ENCODE results near the gene B4GALT5. TPM values are rescaled to one million over a fixed set of nuclear protein-coding genes. Genes with fewer than 3 reads are reported as not detected.
A peak's percentile ranks its signal among the peaks of the same experiment; 100 is the strongest.

B4GALT5 gene
- total and polyA plus RNA-seq, 2 donors (not counting 1 experiment from before 2014, with no cell fraction given) = 21.0 to 28.0 TPM

GRCh38 chr20:49599746-49600113 is 113.9 kb downstream of the B4GALT5 start:
- Histone ChIP-seq H3K36me3 (ENCODE audit: control insufficient read depth, insufficient read depth, low read length) (no peaks in the 10 kb centered on the region), H3K27ac (ENCODE audit: insufficient read depth, low read length) (no peak overlapping the region), H3K4me2 (ENCODE audit: extremely low read depth, insufficient read depth, low read length) (no peak overlapping the region), H3K4me1 (ENCODE audit: control insufficient read depth, extremely low read depth, insufficient read depth, low read length) (peaks cover 5% of the 10 kb centered on the region), H3K27me3 (ENCODE audit: control insufficient read depth, insufficient read depth, low read length) (no peaks in the 10 kb centered on the region), H3K4me3 (replicated peaks in 1 of 4; ENCODE audit: control extremely low read depth in 1 of 4, insufficient read depth in 1 of 4, low read depth in 3 of 4, low read length in 4 of 4) (no peak overlapping the region), H2AFZ (ENCODE audit: low read length) (no peak overlapping the region), H3K9me3 (ENCODE audit: control insufficient read depth, insufficient read depth, low read depth, low read length) (no peaks in the 10 kb centered on the region), H3K79me2 (ENCODE audit: control insufficient read depth, insufficient read depth, low read length) (no peaks in the 10 kb centered on the region), H3K9ac (ENCODE audit: insufficient read depth, low read length) (no peak overlapping the region), H4K20me1 (ENCODE audit: control insufficient read depth, extremely low read depth, insufficient read depth, low read length) (no peaks in the 10 kb centered on the region)
- TF ChIP-seq EZH2 (IDR thresholded peaks at IDR 0.05; ENCODE audit: low read length, missing control alignments) = no peak
- TF ChIP-seq, protein P1, sequence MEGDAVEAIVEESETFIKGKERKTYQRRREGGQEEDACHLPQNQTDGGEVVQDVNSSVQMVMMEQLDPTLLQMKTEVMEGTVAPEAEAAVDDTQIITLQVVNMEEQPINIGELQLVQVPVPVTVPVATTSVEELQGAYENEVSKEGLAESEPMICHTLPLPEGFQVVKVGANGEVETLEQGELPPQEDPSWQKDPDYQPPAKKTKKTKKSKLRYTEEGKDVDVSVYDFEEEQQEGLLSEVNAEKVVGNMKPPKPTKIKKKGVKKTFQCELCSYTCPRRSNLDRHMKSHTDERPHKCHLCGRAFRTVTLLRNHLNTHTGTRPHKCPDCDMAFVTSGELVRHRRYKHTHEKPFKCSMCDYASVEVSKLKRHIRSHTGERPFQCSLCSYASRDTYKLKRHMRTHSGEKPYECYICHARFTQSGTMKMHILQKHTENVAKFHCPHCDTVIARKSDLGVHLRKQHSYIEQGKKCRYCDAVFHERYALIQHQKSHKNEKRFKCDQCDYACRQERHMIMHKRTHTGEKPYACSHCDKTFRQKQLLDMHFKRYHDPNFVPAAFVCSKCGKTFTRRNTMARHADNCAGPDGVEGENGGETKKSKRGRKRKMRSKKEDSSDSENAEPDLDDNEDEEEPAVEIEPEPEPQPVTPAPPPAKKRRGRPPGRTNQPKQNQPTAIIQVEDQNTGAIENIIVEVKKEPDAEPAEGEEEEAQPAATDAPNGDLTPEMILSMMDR (conservative IDR thresholded peaks at IDR 0.05 in 1 of 2, IDR thresholded peaks at IDR 0.05 in 1 of 2; ENCODE audit: low read depth in 1 of 2, low read length in 2 of 2) = no peak
- no peak for DNase-seq (ENCODE audit: low read depth in 2 of 2)

GRCh38 chr20:49597825-49598395 is 115.8 kb downstream of the B4GALT5 start:
- TF ChIP-seq, protein P1 (conservative IDR thresholded peaks at IDR 0.05 in 1 of 2, IDR thresholded peaks at IDR 0.05 in 1 of 2; ENCODE audit: low read depth in 1 of 2, low read length in 2 of 2) = no peak
- TF ChIP-seq EZH2 (IDR thresholded peaks at IDR 0.05; ENCODE audit: low read length, missing control alignments) = no peak
- no peak for DNase-seq (ENCODE audit: low read depth in 2 of 2)
- no peaks in the 10 kb centered on the region for H3K9me3 ChIP-seq (ENCODE audit: control insufficient read depth, insufficient read depth, low read depth, low read length)
- H4K20me1 ChIP-seq (ENCODE audit: control insufficient read depth, extremely low read depth, insufficient read depth, low read length) = no peaks in the 10 kb centered on the region
- peaks cover 16% of the 10 kb centered on the region for H3K4me1 ChIP-seq (ENCODE audit: control insufficient read depth, extremely low read depth, insufficient read depth, low read length)
- no peaks in the 10 kb centered on the region for H3K79me2 ChIP-seq (ENCODE audit: control insufficient read depth, insufficient read depth, low read length)
- no peak overlapping the region for H2AFZ ChIP-seq (ENCODE audit: low read length)
- H3K27ac ChIP-seq (ENCODE audit: insufficient read depth, low read length) = no peak overlapping the region
- H3K36me3 ChIP-seq (ENCODE audit: control insufficient read depth, insufficient read depth, low read length) = no peaks in the 10 kb centered on the region
- no peak overlapping the region for H3K4me3 ChIP-seq (replicated peaks in 1 of 4; ENCODE audit: control extremely low read depth in 1 of 4, insufficient read depth in 1 of 4, low read depth in 3 of 4, low read length in 4 of 4)
- H3K27me3 ChIP-seq (ENCODE audit: control insufficient read depth, insufficient read depth, low read length) = no peaks in the 10 kb centered on the region
- no peak overlapping the region for H3K4me2 ChIP-seq (ENCODE audit: extremely low read depth, insufficient read depth, low read length)
- H3K9ac ChIP-seq (ENCODE audit: insufficient read depth, low read length) = no peak overlapping the region

DNA sequence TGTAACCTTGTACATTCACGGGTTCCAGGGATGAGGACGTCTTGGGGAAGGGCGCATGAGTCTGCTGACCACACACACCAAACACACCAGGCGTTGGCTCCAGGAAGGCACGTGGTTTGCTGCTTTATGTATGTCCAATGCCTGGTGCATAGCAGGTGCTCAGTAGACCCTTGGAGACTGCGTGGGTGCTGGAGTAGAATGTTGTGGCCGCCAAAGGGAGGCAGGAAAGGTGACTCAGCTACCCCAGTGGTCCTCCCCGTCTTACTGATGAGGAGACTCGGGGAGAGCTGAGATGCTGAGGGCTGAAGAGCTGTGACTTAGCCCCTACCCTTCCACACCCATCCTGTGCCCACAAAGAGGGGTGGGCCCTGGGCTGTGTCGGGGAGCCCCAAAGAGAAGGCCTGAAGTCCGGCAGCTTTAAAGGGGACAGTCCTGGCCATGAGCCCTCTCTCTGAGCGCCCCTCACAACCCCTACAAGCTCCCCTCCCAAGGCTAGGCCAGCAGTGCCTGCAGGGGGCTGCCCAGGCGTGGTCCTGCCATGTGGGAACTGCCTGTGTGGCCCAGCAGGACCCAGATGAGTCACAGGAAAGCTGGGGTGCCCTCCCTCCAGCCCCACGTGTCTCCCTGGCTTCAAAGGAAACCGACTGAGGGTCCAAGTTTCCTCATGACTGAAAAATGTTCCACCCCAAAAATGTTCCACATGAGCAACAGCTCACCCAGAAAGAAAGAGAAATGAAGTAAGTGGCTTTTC is 117.7 kb downstream of the B4GALT5 start:
- Histone ChIP-seq H3K4me1 (ENCODE audit: control insufficient read depth, extremely low read depth, insufficient read depth, low read length) (peaks cover 16% of the 10 kb centered on the region), H4K20me1 (ENCODE audit: control insufficient read depth, extremely low read depth, insufficient read depth, low read length) (no peaks in the 10 kb centered on the region), H3K79me2 (ENCODE audit: control insufficient read depth, insufficient read depth, low read length) (no peaks in the 10 kb centered on the region), H3K4me3 (replicated peaks in 1 of 4; ENCODE audit: control extremely low read depth in 1 of 4, insufficient read depth in 1 of 4, low read depth in 3 of 4, low read length in 4 of 4) (no peak overlapping the region), H3K9ac (ENCODE audit: insufficient read depth, low read length) (no peak overlapping the region), H3K27me3 (ENCODE audit: control insufficient read depth, insufficient read depth, low read length) (no peaks in the 10 kb centered on the region), H3K36me3 (ENCODE audit: control insufficient read depth, insufficient read depth, low read length) (no peaks in the 10 kb centered on the region), H2AFZ (ENCODE audit: low read length) (no peak overlapping the region), H3K27ac (ENCODE audit: insufficient read depth, low read length) (peak overlapping the region; percentile 24), H3K4me2 (ENCODE audit: extremely low read depth, insufficient read depth, low read length) (no peak overlapping the region), H3K9me3 (ENCODE audit: control insufficient read depth, insufficient read depth, low read depth, low read length) (no peaks in the 10 kb centered on the region)
- peak in 1 of 2 donors; percentile 91 for DNase-seq (ENCODE audit: low read depth in 2 of 2)
- TF ChIP-seq, protein P1 (conservative IDR thresholded peaks at IDR 0.05 in 1 of 2, IDR thresholded peaks at IDR 0.05 in 1 of 2; ENCODE audit: low read depth in 1 of 2, low read length in 2 of 2) = no peak
- no peak for TF ChIP-seq EZH2 (IDR thresholded peaks at IDR 0.05; ENCODE audit: low read length, missing control alignments)

All from fibroblast of lung (primary cell).